KMS-11 (cell line): Measurements from ENCODE around the gene CFAP53.
"Not testable (repeated sequence)": the region's sequence is repeated elsewhere in the genome, so short reads cannot be mapped to it uniquely, and the experiment has no call there.

Experiments used
- H2AFZ ChIP-seq: fragments of 200-600 bp; sonication (generic); 2 replicates; pipeline ENCODE4 v1.6.1; 2016; ENCODE audit warnings: antibody characterized with exemption, mixed run types, low read depth
- H3K27ac ChIP-seq: fragments of 200-600 bp; sonication (generic); 2 replicates; pipeline ENCODE4 v1.6.1; 2016; ENCODE audit warnings: mild to moderate bottlenecking, mixed run types
- H3K27me3 ChIP-seq: fragments of 200-600 bp; sonication (generic); 2 replicates; pipeline ENCODE4 v1.6.1; 2017; ENCODE audit warnings: mild to moderate bottlenecking, low read depth, mixed run types, moderate library complexity; ENCODE audit not compliant: insufficient read depth
- H3K36me3 ChIP-seq: fragments of 200-600 bp; sonication (generic); 2 replicates; pipeline ENCODE4 v1.6.1; 2017; ENCODE audit warnings: mild to moderate bottlenecking, mixed run types; ENCODE audit not compliant: insufficient read depth
- H3K4me1 ChIP-seq: fragments of 200-600 bp; sonication (generic); 2 replicates; pipeline ENCODE4 v1.6.1; 2016; ENCODE audit warnings: mild to moderate bottlenecking, low read depth, mixed run types; ENCODE audit not compliant: poor library complexity, severe bottlenecking
- H3K4me2 ChIP-seq: fragments of 200-600 bp; sonication (generic); 2 replicates; pipeline ENCODE4 v1.7.0; 2016; ENCODE audit warnings: mild to moderate bottlenecking, mixed run types
- H3K4me3 ChIP-seq: fragments of 200-600 bp; sonication (generic); IDR thresholded peaks from 2 replicates; pipeline ENCODE4 v1.6.1; 2017; ENCODE audit warnings: low read depth, low read length, mixed read lengths; ENCODE audit not compliant: insufficient read depth
- H3K79me2 ChIP-seq: fragments of 200-600 bp; sonication (generic); 2 replicates; pipeline ENCODE4 v1.6.1; 2016; ENCODE audit warnings: low read depth, mixed run types; ENCODE audit not compliant: insufficient read depth
- H3K9ac ChIP-seq: fragments of 200-600 bp; sonication (generic); 2 replicates; pipeline ENCODE4 v1.6.1; 2016; ENCODE audit warnings: mild to moderate bottlenecking, mixed run types
- H4K20me1 ChIP-seq: fragments of 200-600 bp; sonication (generic); 2 replicates; pipeline ENCODE4 v1.6.1; 2016; ENCODE audit warnings: mild to moderate bottlenecking, mixed run types; ENCODE audit not compliant: insufficient read depth
- TF ChIP-seq, protein P1 (sequence below): fragments of 200-600 bp; sonication (generic); conservative IDR thresholded peaks from 2 replicates; pipeline ENCODE4 v1.6.1; 2017; ENCODE audit warnings: low read depth, mild to moderate bottlenecking, antibody characterized with exemption, low read length, moderate library complexity, mixed read lengths

Gene CFAP53

DNA sequence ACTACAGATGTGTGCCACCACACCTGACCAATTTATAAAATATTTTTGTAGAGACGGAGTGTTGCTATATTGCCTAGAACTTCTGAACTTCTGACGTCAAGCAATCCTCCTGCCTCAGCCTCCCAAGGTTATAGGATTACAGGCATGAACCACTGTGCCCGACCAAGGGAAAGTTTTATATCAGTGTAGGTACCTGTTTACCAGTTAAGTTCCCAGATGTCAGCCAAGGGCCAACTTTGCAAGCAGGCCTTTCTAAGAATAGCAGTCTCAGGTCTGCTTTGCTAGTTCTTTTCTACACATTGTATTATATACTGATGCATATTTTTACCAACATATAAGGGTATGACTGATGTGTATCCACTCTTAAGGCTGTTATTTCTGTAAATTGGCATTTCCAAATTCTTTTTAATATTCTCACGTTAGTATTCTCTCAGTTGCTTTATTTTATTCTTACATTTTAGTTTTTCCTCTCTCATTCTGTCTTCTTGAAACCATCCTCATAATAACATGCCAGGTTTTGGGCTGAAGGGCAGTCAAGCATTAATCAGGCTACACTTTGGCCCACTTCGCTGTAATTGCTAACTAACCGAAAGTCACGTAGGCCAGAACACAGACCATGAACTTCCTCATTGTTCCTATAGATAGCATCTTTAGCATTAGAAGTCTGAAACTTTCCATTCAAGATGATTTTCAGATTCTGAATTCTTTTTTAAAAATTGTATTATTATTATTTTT, 46.2 kb upstream of the CFAP53 start:
- H3K27me3 ChIP-seq: no peaks in the 10 kb centered on the region
- H3K4me2 ChIP-seq: no peak overlapping the region
- no peak overlapping the region for H2AFZ ChIP-seq
- TF ChIP-seq, protein P1, sequence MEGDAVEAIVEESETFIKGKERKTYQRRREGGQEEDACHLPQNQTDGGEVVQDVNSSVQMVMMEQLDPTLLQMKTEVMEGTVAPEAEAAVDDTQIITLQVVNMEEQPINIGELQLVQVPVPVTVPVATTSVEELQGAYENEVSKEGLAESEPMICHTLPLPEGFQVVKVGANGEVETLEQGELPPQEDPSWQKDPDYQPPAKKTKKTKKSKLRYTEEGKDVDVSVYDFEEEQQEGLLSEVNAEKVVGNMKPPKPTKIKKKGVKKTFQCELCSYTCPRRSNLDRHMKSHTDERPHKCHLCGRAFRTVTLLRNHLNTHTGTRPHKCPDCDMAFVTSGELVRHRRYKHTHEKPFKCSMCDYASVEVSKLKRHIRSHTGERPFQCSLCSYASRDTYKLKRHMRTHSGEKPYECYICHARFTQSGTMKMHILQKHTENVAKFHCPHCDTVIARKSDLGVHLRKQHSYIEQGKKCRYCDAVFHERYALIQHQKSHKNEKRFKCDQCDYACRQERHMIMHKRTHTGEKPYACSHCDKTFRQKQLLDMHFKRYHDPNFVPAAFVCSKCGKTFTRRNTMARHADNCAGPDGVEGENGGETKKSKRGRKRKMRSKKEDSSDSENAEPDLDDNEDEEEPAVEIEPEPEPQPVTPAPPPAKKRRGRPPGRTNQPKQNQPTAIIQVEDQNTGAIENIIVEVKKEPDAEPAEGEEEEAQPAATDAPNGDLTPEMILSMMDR: no peak
- H3K4me1 ChIP-seq: peaks cover 10% of the 10 kb centered on the region
- no peak overlapping the region for H3K9ac ChIP-seq
- no peak overlapping the region for H3K4me3 ChIP-seq
- H3K27ac ChIP-seq: no peak overlapping the region
- no peaks in the 10 kb centered on the region for H3K36me3 ChIP-seq
- H4K20me1 ChIP-seq: no peaks in the 10 kb centered on the region
- H3K79me2 ChIP-seq: no peaks in the 10 kb centered on the region

DNA sequence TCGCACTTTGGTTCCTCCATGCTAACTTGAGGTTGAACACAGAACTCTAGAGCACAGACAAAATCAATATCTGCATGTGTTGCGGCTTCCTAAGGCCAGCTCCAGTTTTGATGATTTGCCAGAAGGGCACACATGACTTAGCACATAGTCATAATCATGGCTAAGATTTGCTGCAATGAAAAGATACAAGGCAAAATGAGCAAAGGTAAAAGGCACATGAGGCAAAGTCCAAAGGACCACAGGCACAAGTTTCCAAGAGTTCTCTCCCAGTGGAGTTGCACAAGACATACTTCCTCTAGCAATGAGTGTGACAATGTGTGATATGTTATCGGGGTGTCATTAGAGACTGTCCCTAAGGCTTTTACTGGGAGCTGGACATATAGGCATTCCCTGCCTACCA, 45.4 kb upstream of the CFAP53 start:
- Histone ChIP-seq H3K27ac (no peak overlapping the region), H3K9ac (no peak overlapping the region), H3K4me1 (peaks cover 16% of the 10 kb centered on the region), H4K20me1 (no peaks in the 10 kb centered on the region), H3K27me3 (no peaks in the 10 kb centered on the region), H3K4me2 (no peak overlapping the region), H3K79me2 (no peaks in the 10 kb centered on the region), H3K4me3 (no peak overlapping the region), H3K36me3 (no peaks in the 10 kb centered on the region), H2AFZ (no peak overlapping the region)
- TF ChIP-seq, protein P1: no peak

DNA sequence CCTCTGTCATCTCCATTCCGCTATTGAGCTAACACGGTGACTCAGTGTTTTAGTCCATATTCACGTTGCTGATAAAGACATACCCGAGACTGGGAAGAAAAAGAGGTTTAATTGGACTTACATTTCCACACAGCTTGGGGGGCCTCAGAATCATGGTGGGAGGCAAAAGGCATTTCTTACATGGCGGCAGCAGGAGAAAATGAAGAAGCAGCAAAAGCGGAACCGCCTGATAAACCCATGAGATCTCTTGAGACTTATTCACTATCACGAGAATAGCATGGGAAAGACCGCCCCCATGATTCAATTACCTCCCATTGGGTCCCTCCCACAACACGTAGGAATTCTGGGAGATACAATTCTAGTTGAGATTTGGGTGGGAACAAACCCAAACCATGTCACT, 43.8 kb upstream of the CFAP53 start:
- TF ChIP-seq, protein P1: no peak
- H2AFZ ChIP-seq: no peak overlapping the region
- H3K36me3 ChIP-seq: no peaks in the 10 kb centered on the region
- H3K27ac ChIP-seq: no peak overlapping the region
- no peak overlapping the region for H3K4me2 ChIP-seq
- no peak overlapping the region for H3K9ac ChIP-seq
- no peaks in the 10 kb centered on the region for H4K20me1 ChIP-seq
- H3K79me2 ChIP-seq: no peaks in the 10 kb centered on the region
- no peak overlapping the region for H3K4me3 ChIP-seq
- H3K4me1 ChIP-seq: peaks cover 16% of the 10 kb centered on the region
- H3K27me3 ChIP-seq: no peaks in the 10 kb centered on the region

DNA sequence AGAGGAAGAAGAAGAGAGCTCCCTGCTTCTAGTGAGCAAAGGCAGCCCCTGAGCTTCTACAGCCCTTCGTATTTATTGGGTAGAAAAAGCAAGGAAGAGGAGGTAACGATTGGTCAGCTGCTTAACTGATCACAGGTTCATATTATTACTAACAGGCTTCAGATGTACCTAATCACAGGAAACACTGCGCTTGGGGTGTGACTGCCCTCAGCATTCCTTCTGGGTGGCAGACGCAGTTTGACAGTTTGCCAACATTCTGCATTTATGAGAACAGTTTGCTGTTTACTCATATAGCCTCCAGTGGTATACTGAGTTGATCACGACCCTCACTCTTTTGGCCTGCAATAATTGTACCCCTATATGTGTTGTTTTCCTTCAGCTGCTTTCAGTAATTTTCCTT, 42.6 kb upstream of the CFAP53 start:
- Histone ChIP-seq H2AFZ (peak overlapping the region; percentile 81; the same call in 1 of the 2 replicates), H3K4me1 (peaks cover 16% of the 10 kb centered on the region), H3K4me2 (peak overlapping the region; percentile 89; the same call in 1 of the 2 replicates)
- not testable (repeated sequence) for H3K27me3 ChIP-seq, H3K9ac ChIP-seq, H3K27ac ChIP-seq, H3K36me3 ChIP-seq, H4K20me1 ChIP-seq, H3K4me3 ChIP-seq, H3K79me2 ChIP-seq

DNA sequence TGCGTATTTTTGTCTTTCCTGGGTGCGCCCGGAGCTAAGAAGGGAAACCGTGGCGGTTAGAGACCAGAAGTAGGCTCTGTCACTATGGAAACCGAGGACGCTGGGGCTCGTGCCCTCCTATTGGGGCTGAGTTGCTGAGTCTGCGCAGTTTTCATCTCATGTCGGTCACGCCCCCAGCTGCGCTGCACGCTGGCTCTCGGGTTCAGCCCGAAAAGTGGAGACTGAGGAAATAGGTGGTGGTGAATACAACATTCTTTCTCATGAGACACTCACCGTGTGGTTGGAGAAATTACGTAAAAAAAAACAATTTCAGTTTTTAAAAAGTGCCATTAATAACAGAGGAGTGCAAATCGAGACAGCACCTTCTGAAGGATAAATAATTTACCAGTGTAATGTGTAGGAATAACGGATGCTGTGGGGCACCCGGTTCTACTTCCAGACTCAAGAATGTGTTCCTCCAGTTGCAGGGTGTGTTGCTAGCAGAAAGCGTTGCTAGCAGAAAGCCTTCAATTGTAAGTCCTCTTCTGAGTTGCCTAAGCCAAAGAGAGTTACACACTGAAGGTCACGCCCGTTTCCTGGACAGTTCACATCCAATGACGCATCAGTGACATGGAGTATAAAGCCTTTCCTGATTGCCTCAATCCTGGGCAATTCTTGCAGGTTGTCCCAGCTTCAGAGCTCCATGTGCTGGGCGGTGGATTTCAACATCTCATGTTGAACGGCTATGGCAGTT, 41.6 kb upstream of the CFAP53 start:
- Histone ChIP-seq H3K27me3 (no peaks in the 10 kb centered on the region), H3K27ac (no peak overlapping the region), H3K36me3 (no peaks in the 10 kb centered on the region), H3K4me2 (peak overlapping the region; percentile 89), H3K79me2 (no peaks in the 10 kb centered on the region), H3K9ac (peak overlapping the region; percentile 6; the same call in 1 of the 2 replicates), H2AFZ (peak overlapping the region; percentile 81), H3K4me3 (peak overlapping the region; percentile 77), H3K4me1 (peaks cover 16% of the 10 kb centered on the region), H4K20me1 (no peaks in the 10 kb centered on the region)
- TF ChIP-seq, protein P1: no peak
